SU-DHL-6 (cell line): Measurements from ENCODE around the gene TLE1.

Experiments used
- H2AFZ ChIP-seq: fragments of 200-600 bp; sonication (generic); 2 replicates; pipeline ENCODE4 v1.6.1; 2014; ENCODE audit warnings: low read depth, mild to moderate bottlenecking, moderate library complexity, mixed read lengths, antibody characterized with exemption, low read length; ENCODE audit not compliant: severe bottlenecking
- H3F3A ChIP-seq: fragments of 200-600 bp; shearing (Covaris generic); 2 replicates; pipeline ENCODE4 v1.6.0; 2016; ENCODE audit warnings: antibody characterized with exemption, mild to moderate bottlenecking; ENCODE audit not compliant: insufficient read depth
- H3K27ac ChIP-seq: fragments of 200-600 bp; sonication (generic); 2 replicates; pipeline ENCODE4 v1.5.1; 2016; ENCODE audit warnings: low read depth, mild to moderate bottlenecking, low read length, moderate library complexity, mixed read lengths
- H3K27me3 ChIP-seq: fragments of 200-600 bp; sonication (generic), shearing (Covaris generic); 2 replicates; pipeline ENCODE4 v1.6.0; 2014; ENCODE audit warnings: mild to moderate bottlenecking, low read length
- H3K36me3 ChIP-seq: fragments of 200-600 bp; sonication (generic); 2 replicates; pipeline ENCODE4 v1.6.1; 2014; ENCODE audit warnings: mild to moderate bottlenecking, low read length, mixed read lengths
- H3K4me2 ChIP-seq: fragments of 300-600, 200-600 bp; shearing (Covaris generic), sonication (generic); 2 replicates; pipeline ENCODE4 v1.6.0; 2014; ENCODE audit warnings: low read length, low read depth, mild to moderate bottlenecking; ENCODE audit not compliant: poor library complexity, severe bottlenecking
- H3K4me3 ChIP-seq: fragments of 200-600 bp; sonication (generic); 2 replicates; pipeline ENCODE4 v1.5.1; 2014; ENCODE audit warnings: antibody characterized with exemption, low read length, mild to moderate bottlenecking, mixed read lengths; ENCODE audit not compliant: insufficient read depth, poor library complexity, severe bottlenecking
- H3K79me2 ChIP-seq: fragments of 200-600 bp; sonication (generic); 2 replicates; pipeline ENCODE4 v1.6.1; 2014; ENCODE audit warnings: mild to moderate bottlenecking, low read length, moderate library complexity; ENCODE audit not compliant: insufficient read depth
- H3K9ac ChIP-seq: fragments of 200-600 bp; sonication (generic); 2 replicates; pipeline ENCODE4 v1.7.0; 2014; ENCODE audit warnings: mild to moderate bottlenecking, low read length
- H3K9me2 ChIP-seq: fragments of 200-600 bp; sonication (generic); replicated peaks from 2 replicates; pipeline ENCODE4 v1.6.1; 2014; ENCODE audit warnings: low read length; ENCODE audit not compliant: insufficient read depth
- H3K9me3 ChIP-seq: fragments of 200-600 bp; sonication (generic); 2 replicates; pipeline ENCODE4 v1.6.1; 2014; ENCODE audit warnings: low read length, mixed read lengths; ENCODE audit not compliant: insufficient read depth
- H4K20me1 ChIP-seq: fragments of 200-600 bp; sonication (generic); 2 replicates; pipeline ENCODE4 v1.6.1; 2014; ENCODE audit warnings: low read depth, mild to moderate bottlenecking, antibody characterized with exemption, low read length, moderate library complexity, mixed read lengths
- CTCF ChIP-seq: fragments of 200-600 bp; sonication (generic); IDR thresholded peaks from one replicate; pipeline ENCODE4 v1.5.1; 2017; ENCODE audit warnings: antibody characterized with exemption, mild to moderate bottlenecking, low read length, moderate library complexity; ENCODE audit not compliant: insufficient read depth, poor library complexity, severe bottlenecking
- EZH2phosphoT487 ChIP-seq: fragments of 200-600 bp; sonication (generic), shearing (Covaris generic); conservative IDR thresholded peaks from 2 replicates; pipeline ENCODE4 v1.6.1; 2018; ENCODE audit warnings: mild to moderate bottlenecking, antibody characterized with exemption, low read length, moderate library complexity, mixed read lengths

The TLE1 gene

GRCh38 chr9:81604306-81605169 lies 84.8 kb downstream of the TLE1 start:
- Histone ChIP-seq H2AFZ (no peak overlapping the region), H3K9me3 (no peaks in the 10 kb centered on the region), H3K4me3 (no peak overlapping the region), H3K4me2 (no peak overlapping the region), H3K79me2 (no peaks in the 10 kb centered on the region), H3F3A (no peaks in the 10 kb centered on the region), H3K9ac (no peak overlapping the region), H4K20me1 (no peaks in the 10 kb centered on the region), H3K27me3 (no peaks in the 10 kb centered on the region), H3K9me2 (no peaks in the 10 kb centered on the region), H3K27ac (no peak overlapping the region), H3K36me3 (no peaks in the 10 kb centered on the region)
- no peak for TF ChIP-seq CTCF
- TF ChIP-seq EZH2phosphoT487 = no peak

- H3K36me3 ChIP-seq = no peaks in the 10 kb centered on the region
- no peak overlapping the region for H3K9ac ChIP-seq
- H3K9me3 ChIP-seq = no peaks in the 10 kb centered on the region
- no peak overlapping the region for H3K4me3 ChIP-seq
- no peak overlapping the region for H2AFZ ChIP-seq
- H3K4me2 ChIP-seq = no peak overlapping the region
- H4K20me1 ChIP-seq = no peaks in the 10 kb centered on the region
- TF ChIP-seq CTCF = no peak
- no peak for TF ChIP-seq EZH2phosphoT487
- H3K9me2 ChIP-seq = no peaks in the 10 kb centered on the region
- no peak overlapping the region for H3K27ac ChIP-seq
- H3F3A ChIP-seq = no peaks in the 10 kb centered on the region
- no peaks in the 10 kb centered on the region for H3K27me3 ChIP-seq
- no peaks in the 10 kb centered on the region for H3K79me2 ChIP-seq
These were observed 86.3 kb downstream of the TLE1 start for GRCh38 chr9:81602887-81603680.

- H3K4me3 ChIP-seq = no peak overlapping the region
- H4K20me1 ChIP-seq = no peaks in the 10 kb centered on the region
- no peaks in the 10 kb centered on the region for H3K9me3 ChIP-seq
- H2AFZ ChIP-seq = no peak overlapping the region
- no peaks in the 10 kb centered on the region for H3K27me3 ChIP-seq
- no peak overlapping the region for H3K4me2 ChIP-seq
- H3K36me3 ChIP-seq = no peaks in the 10 kb centered on the region
- no peaks in the 10 kb centered on the region for H3K79me2 ChIP-seq
- no peaks in the 10 kb centered on the region for H3K9me2 ChIP-seq
- no peaks in the 10 kb centered on the region for H3F3A ChIP-seq
- no peak for TF ChIP-seq EZH2phosphoT487
- no peak for TF ChIP-seq CTCF
- no peak overlapping the region for H3K9ac ChIP-seq
- no peak overlapping the region for H3K27ac ChIP-seq
These were observed 87.4 kb downstream of the TLE1 start for GRCh38 chr9:81601639-81602623.
